ENCODE measurements around the gene HIVEP3.
A peak's percentile ranks its signal among the peaks of the same experiment; 100 is the strongest.

Gene HIVEP3

GRCh38 chr1:41887365-41887764 lies 31.4 kb downstream of the HIVEP3 start:
- H3K9me3 Mint-ChIP-seq: no peaks in the 10 kb centered on the region
- no peak overlapping the region for H3K27ac Mint-ChIP-seq (ENCODE audit: low read depth)
- ATAC-seq (replicated peaks; ENCODE audit: extremely low read depth, poor library complexity, severe bottlenecking) (no peak), DNase-seq (ENCODE audit: low spot score in 2 of 2) (no peak)
- peaks cover 40% of the 10 kb centered on the region for H3K4me1 Mint-ChIP-seq
- H3K27me3 Mint-ChIP-seq: no peaks in the 10 kb centered on the region
- no peak overlapping the region for H3K4me3 Mint-ChIP-seq
- H3K36me3 Mint-ChIP-seq (ENCODE audit: insufficient read depth): peaks cover 11% of the 10 kb centered on the region

GRCh38 chr1:41884256-41885230 lies 34.2 kb downstream of the HIVEP3 start:
- H3K4me1 Mint-ChIP-seq: peaks cover 44% of the 10 kb centered on the region
- ATAC-seq (replicated peaks; ENCODE audit: extremely low read depth, poor library complexity, severe bottlenecking) (no peak), DNase-seq (ENCODE audit: low spot score in 2 of 2) (no peak)
- no peaks in the 10 kb centered on the region for H3K27me3 Mint-ChIP-seq
- H3K27ac Mint-ChIP-seq (ENCODE audit: low read depth): no peak overlapping the region
- H3K36me3 Mint-ChIP-seq (ENCODE audit: insufficient read depth): peaks cover 6% of the 10 kb centered on the region
- no peaks in the 10 kb centered on the region for H3K9me3 Mint-ChIP-seq
- no peak overlapping the region for H3K4me3 Mint-ChIP-seq

GRCh38 chr1:41883507-41883906 lies 35.2 kb downstream of the HIVEP3 start:
- ATAC-seq (replicated peaks; ENCODE audit: extremely low read depth, poor library complexity, severe bottlenecking) (no peak), DNase-seq (ENCODE audit: low spot score in 2 of 2) (no peak)
- Mint-ChIP-seq H3K4me1 (peaks cover 43% of the 10 kb centered on the region), H3K36me3 (ENCODE audit: insufficient read depth) (no peaks in the 10 kb centered on the region), H3K27ac (ENCODE audit: low read depth) (no peak overlapping the region), H3K9me3 (no peaks in the 10 kb centered on the region), H3K4me3 (no peak overlapping the region), H3K27me3 (no peaks in the 10 kb centered on the region)

- Mint-ChIP-seq H3K36me3 (ENCODE audit: insufficient read depth) (no peaks in the 10 kb centered on the region), H3K4me3 (no peak overlapping the region), H3K27ac (ENCODE audit: low read depth) (no peak overlapping the region), H3K27me3 (no peaks in the 10 kb centered on the region), H3K9me3 (no peaks in the 10 kb centered on the region), H3K4me1 (peaks cover 39% of the 10 kb centered on the region)
- ATAC-seq (replicated peaks; ENCODE audit: extremely low read depth, poor library complexity, severe bottlenecking) (no peak), DNase-seq (ENCODE audit: low spot score in 2 of 2) (no peak)
These were observed 36.2 kb downstream of the HIVEP3 start for GRCh38 chr1:41882486-41882885.

GRCh38 chr1:41882068-41882477 lies 36.6 kb downstream of the HIVEP3 start:
- Mint-ChIP-seq H3K4me1 (peaks cover 43% of the 10 kb centered on the region), H3K27me3 (no peaks in the 10 kb centered on the region), H3K27ac (ENCODE audit: low read depth) (no peak overlapping the region), H3K36me3 (ENCODE audit: insufficient read depth) (no peaks in the 10 kb centered on the region), H3K9me3 (no peaks in the 10 kb centered on the region), H3K4me3 (no peak overlapping the region)
- ATAC-seq (replicated peaks; ENCODE audit: extremely low read depth, poor library complexity, severe bottlenecking) (no peak), DNase-seq (ENCODE audit: low spot score in 2 of 2) (no peak)

- H3K4me3 Mint-ChIP-seq: no peak overlapping the region
- no peaks in the 10 kb centered on the region for H3K36me3 Mint-ChIP-seq (ENCODE audit: insufficient read depth)
- no peaks in the 10 kb centered on the region for H3K27me3 Mint-ChIP-seq
- H3K27ac Mint-ChIP-seq (ENCODE audit: low read depth): no peak overlapping the region
- H3K9me3 Mint-ChIP-seq: no peaks in the 10 kb centered on the region
- no peak for ATAC-seq (replicated peaks; ENCODE audit: extremely low read depth, poor library complexity, severe bottlenecking)
- DNase-seq (ENCODE audit: low spot score in 2 of 2): no peak
- H3K4me1 Mint-ChIP-seq: peaks cover 49% of the 10 kb centered on the region
These were observed 37.5 kb downstream of the HIVEP3 start for GRCh38 chr1:41880950-41881885.

GRCh38 chr1:41880261-41880660 lies 38.5 kb downstream of the HIVEP3 start:
- no peak overlapping the region for H3K4me3 Mint-ChIP-seq
- DNase-seq (ENCODE audit: low spot score in 2 of 2): no peak
- H3K4me1 Mint-ChIP-seq: peaks cover 51% of the 10 kb centered on the region
- no peaks in the 10 kb centered on the region for H3K27me3 Mint-ChIP-seq
- no peak overlapping the region for H3K27ac Mint-ChIP-seq (ENCODE audit: low read depth)
- H3K9me3 Mint-ChIP-seq: no peaks in the 10 kb centered on the region
- ATAC-seq (replicated peaks; ENCODE audit: extremely low read depth, poor library complexity, severe bottlenecking): no peak
- H3K36me3 Mint-ChIP-seq (ENCODE audit: insufficient read depth): no peaks in the 10 kb centered on the region

- no peaks in the 10 kb centered on the region for H3K27me3 Mint-ChIP-seq
- DNase-seq (ENCODE audit: low spot score in 2 of 2) (no peak), ATAC-seq (replicated peaks; ENCODE audit: extremely low read depth, poor library complexity, severe bottlenecking) (no peak)
- no peak overlapping the region for H3K27ac Mint-ChIP-seq (ENCODE audit: low read depth)
- H3K4me3 Mint-ChIP-seq: no peak overlapping the region
- H3K4me1 Mint-ChIP-seq: peaks cover 58% of the 10 kb centered on the region
- no peaks in the 10 kb centered on the region for H3K9me3 Mint-ChIP-seq
- no peaks in the 10 kb centered on the region for H3K36me3 Mint-ChIP-seq (ENCODE audit: insufficient read depth)
These were observed 39.1 kb downstream of the HIVEP3 start for GRCh38 chr1:41879617-41880016.

- Mint-ChIP-seq H3K36me3 (ENCODE audit: insufficient read depth) (no peaks in the 10 kb centered on the region), H3K27ac (ENCODE audit: low read depth) (peak overlapping the region; percentile 6), H3K9me3 (no peaks in the 10 kb centered on the region), H3K27me3 (no peaks in the 10 kb centered on the region), H3K4me1 (peaks cover 65% of the 10 kb centered on the region), H3K4me3 (no peak overlapping the region)
- ATAC-seq (replicated peaks; ENCODE audit: extremely low read depth, poor library complexity, severe bottlenecking) (no peak), DNase-seq (ENCODE audit: low spot score in 2 of 2) (no peak)
These were observed 39.8 kb downstream of the HIVEP3 start for GRCh38 chr1:41878911-41879310.

GRCh38 chr1:41878495-41878894 lies 40.2 kb downstream of the HIVEP3 start:
- H3K36me3 Mint-ChIP-seq (ENCODE audit: insufficient read depth): no peaks in the 10 kb centered on the region
- no peaks in the 10 kb centered on the region for H3K27me3 Mint-ChIP-seq
- no peak for DNase-seq (ENCODE audit: low spot score in 2 of 2)
- no peak overlapping the region for H3K4me3 Mint-ChIP-seq
- no peaks in the 10 kb centered on the region for H3K9me3 Mint-ChIP-seq
- ATAC-seq (replicated peaks; ENCODE audit: extremely low read depth, poor library complexity, severe bottlenecking): no peak
- H3K27ac Mint-ChIP-seq (ENCODE audit: low read depth): peak overlapping the region; percentile 6
- peaks cover 66% of the 10 kb centered on the region for H3K4me1 Mint-ChIP-seq

- Mint-ChIP-seq H3K4me3 (no peak overlapping the region), H3K9me3 (no peaks in the 10 kb centered on the region), H3K4me1 (peaks cover 55% of the 10 kb centered on the region), H3K36me3 (ENCODE audit: insufficient read depth) (no peaks in the 10 kb centered on the region), H3K27ac (ENCODE audit: low read depth) (peak overlapping the region; percentile 22), H3K27me3 (no peaks in the 10 kb centered on the region)
- DNase-seq (ENCODE audit: low spot score in 2 of 2) (no peak), ATAC-seq (replicated peaks; ENCODE audit: extremely low read depth, poor library complexity, severe bottlenecking) (no peak)
These were observed 41.9 kb downstream of the HIVEP3 start for GRCh38 chr1:41876576-41877445.

GRCh38 chr1:41875487-41875886 lies 43.2 kb downstream of the HIVEP3 start:
- ATAC-seq (replicated peaks; ENCODE audit: extremely low read depth, poor library complexity, severe bottlenecking): no peak
- H3K36me3 Mint-ChIP-seq (ENCODE audit: insufficient read depth): no peaks in the 10 kb centered on the region
- no peak overlapping the region for H3K4me3 Mint-ChIP-seq
- peaks cover 49% of the 10 kb centered on the region for H3K4me1 Mint-ChIP-seq
- H3K27me3 Mint-ChIP-seq: no peaks in the 10 kb centered on the region
- no peak for DNase-seq (ENCODE audit: low spot score in 2 of 2)
- H3K27ac Mint-ChIP-seq (ENCODE audit: low read depth): peak overlapping the region; percentile 82
- no peaks in the 10 kb centered on the region for H3K9me3 Mint-ChIP-seq

Data from central memory CD8-positive, alpha-beta T cell (primary cell).